Retina (tissue), 1 donor: ENCODE results near the gene NLN.
"Not testable (repeated sequence)": the region's sequence is repeated elsewhere in the genome, so short reads cannot be mapped to it uniquely, and the experiment has no call there.

ENCODE experiments used
- DNase-seq: peaks from one replicate; pipeline ENCODE4 v3.0.0-alpha.2; 2016

NLN gene

DNA sequence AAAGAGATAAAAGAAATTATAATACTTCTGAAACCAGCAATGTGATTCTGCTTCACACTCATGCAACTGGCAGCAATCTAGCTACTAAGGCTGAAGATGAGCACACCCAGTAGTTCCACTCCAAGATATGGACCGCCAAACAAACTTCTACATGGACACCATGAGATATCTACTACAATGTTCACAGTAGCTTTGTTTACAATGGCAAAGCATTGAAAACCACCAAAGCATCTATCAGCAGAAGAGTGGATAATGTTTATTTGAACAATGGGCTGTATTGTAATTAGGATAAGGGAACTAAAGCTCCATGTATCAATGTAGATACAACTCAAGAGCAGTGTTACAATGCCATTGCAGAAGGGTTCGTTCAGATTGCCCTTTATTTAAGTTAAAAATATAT lies 113.2 kb downstream of the NLN start:
- DNase-seq = no peak

- DNase-seq = no peak
Observed at GRCh38 chr5:65837139-65837538, 115.1 kb downstream of the NLN start.

DNA sequence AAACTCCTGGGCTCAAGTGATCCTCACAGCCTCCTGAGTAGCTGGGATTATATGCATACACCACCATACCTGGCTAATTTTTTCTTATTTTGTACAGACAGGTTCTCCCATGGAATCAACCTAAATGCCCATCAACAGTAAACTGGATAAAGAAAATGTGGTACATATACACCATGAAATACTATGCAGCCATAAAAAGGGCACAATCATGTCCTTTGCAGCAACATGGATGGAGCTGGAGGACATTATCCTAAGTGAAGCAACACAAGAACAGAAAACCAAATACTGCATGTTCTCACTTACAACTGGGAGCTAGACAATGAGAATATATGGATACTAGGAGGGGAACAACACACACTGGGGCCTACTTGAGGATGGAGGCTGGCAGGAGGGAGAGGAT lies 117.2 kb downstream of the NLN start:
- not testable (repeated sequence) for DNase-seq

- no peak for DNase-seq
Observed at GRCh38 chr5:65840071-65840470, 118.1 kb downstream of the NLN start.

GRCh38 chr5:65844763-65845162 lies 122.8 kb downstream of the NLN start:
- not testable (repeated sequence) for DNase-seq

DNA sequence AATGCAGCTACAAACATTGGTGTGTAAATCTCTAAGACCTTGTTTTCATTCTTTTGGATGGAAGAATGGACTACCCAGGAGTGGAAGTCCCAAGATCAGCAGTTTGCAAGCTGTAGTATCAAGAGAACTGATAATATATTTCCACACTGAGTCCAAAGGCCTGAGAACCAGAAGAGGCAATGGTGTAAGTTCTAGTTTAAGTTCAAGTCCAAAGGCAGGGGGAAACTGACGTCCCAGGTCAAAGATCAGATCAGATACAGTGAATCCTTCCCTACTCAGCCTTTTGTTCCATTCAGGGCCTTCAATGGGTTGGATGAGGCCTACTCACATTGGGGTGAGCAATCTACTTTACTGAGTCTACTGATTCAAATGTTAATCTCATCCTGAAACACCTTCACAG lies 124.1 kb downstream of the NLN start:
- DNase-seq = no peak

DNA sequence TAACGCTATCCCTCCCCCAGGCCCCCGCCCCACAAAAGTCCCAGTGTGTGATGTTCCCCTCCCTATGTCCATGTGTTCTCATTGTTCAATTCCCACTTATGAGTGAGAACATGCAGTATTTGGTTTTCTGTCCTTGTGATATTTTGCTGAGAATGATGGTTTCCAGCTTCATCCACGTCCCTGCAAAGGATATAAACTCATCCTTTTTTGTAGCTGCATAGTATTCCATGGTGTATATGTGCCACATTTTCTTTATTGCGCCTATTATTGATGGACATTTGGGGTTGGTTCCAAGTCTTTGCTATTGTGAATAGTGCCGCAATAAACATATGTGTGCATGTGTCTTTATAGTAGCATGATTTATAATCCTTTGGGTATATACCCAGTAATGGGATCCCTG lies 125.0 kb downstream of the NLN start:
- not testable (repeated sequence) for DNase-seq

DNA sequence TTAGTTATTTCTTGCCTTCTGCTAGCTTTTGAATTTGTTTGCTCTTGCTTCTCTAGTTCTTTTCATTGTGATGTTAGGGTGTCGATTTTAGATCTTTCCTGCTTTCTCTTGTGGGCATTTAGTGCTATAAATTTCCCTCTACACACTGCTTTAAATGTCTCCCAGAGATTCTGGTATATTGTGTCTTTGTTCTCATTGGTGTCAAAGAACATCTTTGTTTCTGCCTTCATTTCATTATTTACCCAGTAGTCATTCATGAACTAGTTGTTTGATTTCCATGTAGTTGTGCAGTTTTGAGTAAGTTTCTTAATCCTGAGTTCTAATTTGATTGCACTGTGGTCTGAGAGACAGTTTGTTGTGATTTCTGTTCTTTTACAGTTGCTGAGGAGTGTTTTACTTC lies 127.9 kb downstream of the NLN start:
- not testable (repeated sequence) for DNase-seq

DNA sequence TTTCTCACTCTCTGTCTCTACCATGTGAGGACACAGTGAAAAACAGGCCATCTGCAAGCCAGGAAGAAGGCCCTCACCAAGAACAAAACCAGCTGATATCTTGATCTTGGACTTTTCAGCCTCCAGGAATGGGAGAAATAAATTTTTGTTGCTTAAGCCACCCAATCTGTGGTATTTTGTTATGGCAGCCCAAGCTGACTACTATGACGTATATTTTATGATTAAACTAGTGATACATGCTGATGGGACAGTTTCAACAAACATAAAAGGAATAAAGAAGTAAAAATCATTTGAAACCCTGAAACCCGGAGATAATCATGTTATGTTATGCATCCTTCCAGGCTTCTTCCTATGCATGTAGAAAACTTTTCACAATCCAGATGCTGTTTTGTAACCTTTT lies 132.9 kb downstream of the NLN start:
- DNase-seq = no peak

DNA sequence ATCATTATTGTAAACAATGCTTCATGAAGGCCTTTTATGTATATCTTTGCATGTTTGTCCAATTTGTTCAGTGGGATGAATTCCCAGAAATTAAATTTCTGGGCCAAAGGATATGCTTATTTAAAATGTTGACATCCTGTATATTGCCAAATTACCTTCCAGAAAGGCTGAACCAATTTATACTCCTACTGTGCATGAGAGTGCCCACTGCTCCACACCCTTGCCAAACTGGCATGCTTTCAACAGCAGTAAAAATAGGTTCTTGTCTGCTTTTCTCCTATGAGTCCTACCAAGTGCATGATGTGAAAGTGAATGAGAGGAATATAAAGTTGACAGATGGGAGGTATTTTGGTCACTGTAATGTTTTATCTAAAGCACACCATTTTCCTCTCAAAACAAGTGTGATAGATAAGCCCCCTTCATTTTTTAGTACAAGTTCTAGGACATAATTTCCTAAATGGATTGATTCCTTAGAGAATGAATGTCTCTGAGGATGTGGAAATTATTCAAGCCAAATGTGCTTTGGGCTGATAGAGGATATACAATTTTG lies 133.8 kb downstream of the NLN start:
- no peak for DNase-seq

DNA sequence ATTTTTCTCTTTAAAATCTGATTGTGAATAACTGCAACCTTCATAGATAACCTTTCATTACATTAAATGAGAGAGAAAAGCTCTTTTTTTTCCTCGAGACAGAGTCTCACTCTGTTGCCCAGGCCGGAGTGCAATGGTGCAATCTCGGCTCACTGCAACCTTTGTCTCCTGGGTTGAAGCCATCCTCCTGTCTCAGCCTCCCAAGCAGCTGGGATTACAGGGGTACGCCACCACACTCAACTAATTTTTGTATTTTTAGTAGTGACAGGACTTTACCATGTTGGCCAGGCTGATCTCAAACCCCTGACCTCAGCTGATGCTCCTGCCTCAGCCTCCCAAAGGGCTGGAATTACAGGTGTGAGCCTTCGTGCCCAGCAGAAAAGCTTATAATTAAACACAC lies 134.5 kb downstream of the NLN start:
- DNase-seq = no peak

- no peak for DNase-seq
Observed at GRCh38 chr5:65858316-65858715, 136.3 kb downstream of the NLN start.

- DNase-seq = no peak
Observed at GRCh38 chr5:65861830-65862241, 139.8 kb downstream of the NLN start.

DNA sequence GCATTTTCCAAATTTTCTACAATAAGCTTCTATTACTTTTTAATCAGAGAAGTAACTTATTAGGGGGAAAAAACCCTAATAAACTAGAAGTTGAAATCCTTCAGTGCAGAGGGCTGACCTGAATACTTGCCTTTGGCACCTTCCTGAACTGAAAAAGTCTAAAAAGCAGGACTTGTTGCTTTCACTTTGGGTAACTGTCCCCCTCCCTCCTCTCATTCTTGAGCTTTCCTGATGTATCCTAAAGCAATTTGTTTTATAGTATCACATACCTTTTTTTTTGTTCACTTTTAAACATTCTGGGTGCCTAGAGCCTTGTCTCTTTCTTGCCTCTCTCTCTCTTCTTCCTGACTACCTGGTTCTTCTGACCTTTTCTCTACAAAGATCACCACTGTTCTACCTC lies 140.4 kb downstream of the NLN start:
- DNase-seq = no peak

DNA sequence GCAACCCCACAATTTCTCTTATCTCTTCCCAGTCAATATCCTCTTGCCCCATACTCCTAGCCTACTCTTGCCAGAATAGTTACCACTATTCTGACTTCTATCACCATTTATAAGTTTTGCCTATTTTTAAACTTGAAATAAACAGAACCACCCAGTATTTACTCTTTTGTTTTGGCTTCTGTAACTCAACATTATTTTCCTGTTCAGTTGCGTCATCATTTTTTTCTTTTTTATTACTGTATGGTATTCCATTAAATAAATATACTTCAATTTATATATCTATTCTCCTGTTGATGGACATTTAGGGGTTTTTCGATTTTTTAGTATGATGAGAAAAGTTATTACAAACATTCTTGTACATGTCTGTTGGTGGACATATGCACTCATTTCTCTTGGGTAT lies 141.7 kb downstream of the NLN start:
- no peak for DNase-seq

DNA sequence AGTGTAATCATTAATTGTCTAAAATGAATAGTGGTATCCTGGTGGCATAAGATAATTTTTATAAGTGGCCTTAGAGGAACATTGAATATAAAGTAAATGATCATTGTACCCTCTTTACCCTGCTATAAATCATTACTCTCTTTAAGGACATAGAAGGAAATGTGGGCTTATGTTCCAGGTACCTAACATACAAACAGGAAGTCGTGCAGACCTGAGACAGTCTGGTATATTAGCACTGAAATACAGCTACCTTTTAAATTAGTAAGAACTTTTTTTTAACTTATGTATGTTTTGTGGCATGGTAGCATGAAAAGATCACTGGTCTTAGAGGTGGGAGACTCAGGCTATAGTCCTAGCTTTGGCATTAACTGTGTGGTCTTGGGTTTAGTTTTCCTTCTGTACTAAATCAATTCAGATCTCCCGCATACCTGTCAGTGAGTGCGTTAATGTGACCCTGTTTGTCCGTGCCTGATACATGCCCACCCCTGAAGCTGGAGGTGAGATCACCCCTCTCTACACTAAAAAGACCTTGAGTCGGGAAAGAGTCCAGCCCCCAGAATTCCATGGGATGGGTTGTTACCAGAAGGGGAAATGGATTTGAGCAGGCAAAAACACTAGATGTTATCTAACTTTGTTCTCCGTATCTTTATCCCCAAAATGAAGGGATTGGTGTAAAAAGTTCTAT lies 145.0 kb downstream of the NLN start:
- no peak for DNase-seq

DNA sequence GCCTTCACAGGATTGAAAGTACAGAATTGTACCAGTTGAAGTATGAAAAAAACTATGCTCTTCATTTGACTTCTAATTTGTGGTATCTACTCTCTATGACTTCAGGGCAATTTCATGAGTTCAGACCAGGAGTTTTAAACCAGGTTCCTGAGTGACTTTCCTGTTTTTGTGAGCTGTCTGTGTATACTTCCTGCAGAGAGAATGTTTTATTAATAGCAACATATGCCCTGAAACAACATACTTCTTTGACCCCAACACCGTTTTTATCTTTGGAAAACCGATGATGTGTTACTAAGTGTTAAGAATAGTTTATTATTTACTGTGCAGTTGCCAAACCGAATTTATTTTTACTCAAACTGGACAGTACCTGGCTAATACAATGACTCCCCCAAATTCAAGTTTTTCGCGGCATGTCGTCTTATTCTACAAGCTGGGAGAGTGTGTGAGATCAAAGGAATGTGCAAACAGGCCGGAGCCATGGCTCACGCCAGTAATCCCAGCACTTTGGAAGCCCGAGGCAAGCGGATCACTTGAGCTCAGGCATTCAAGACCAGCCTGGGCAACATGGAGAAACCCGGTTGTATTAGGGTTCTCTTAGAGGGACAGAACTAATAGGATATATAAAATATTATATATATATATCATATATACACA lies 145.7 kb downstream of the NLN start:
- DNase-seq = no peak

DNA sequence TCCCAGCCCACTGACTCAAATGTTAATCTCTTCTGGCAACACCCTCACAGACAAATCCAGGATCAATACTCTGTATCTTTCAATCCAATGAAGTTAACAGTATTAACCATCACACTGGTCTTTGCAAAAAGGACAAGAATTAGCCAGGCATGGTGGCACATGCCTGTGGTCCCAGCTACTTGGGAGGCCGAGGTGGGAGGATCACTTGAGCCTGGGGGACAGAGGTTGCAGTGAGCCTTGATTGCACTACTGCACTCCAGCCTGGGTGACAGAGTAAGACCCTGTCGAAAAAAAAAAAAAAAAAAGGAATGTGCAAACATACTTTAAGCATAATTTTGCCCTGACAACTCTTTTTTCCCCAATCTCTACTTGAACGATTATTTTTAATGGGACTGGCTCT lies 146.5 kb downstream of the NLN start:
- no peak for DNase-seq

DNA sequence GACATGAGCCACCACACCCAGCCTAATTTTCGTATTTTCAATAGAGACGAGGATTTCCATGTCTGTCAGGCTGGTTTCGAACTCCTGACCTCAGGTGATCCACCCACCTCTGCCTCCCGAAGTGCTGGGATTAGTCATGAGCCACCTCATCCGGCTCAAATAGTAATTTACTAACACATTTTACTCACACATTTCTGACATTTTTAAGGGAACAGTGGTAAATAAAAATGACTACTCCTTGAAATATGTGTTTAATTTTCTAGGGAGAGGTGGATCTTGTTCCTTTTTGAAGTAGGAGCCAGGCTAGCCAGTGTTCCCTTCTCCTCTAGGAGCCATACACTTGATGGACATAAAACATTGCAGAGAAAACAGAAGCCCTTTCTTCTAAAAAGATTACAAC lies 149.2 kb downstream of the NLN start:
- no peak for DNase-seq

DNA sequence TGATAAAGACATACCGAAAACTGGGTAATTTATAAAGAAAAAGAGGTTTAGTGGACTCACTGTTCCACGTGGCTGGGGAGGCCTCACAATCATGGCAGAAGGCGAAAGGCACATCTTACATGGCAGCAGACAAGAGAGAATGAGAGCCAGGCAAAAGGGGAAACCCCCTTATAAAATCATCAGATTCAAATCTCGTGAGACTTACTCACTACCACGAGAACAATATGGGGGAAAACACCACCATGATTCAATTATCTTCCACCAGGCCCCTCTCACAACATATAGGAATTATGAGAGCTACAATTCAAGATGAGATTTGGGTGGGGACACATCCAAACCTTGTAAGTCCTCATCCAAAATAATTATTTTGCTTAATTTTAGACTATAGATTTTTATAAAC lies 149.8 kb downstream of the NLN start:
- DNase-seq = not testable (repeated sequence)

- DNase-seq = no peak
Observed at GRCh38 chr5:65873181-65873750, 151.3 kb downstream of the NLN start.

DNA sequence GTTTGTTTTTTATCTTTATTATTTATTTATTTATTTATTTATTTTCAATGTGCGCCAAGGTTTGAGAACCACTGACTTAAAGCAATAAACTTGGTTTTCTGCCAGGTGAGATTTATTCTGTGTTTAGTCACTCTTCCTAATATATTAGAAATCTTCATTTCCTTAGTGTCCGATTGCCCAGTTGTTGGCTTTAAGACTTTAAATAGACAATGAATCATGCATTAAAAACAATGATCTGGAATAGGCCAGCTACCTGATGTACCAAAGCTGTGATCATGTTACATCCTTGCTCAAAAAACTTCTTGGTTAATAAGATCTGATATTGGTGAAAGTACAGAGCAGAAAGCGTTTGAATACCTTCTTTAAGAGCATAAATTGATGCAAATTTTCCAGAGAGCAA lies 152.2 kb downstream of the NLN start:
- no peak for DNase-seq

DNA sequence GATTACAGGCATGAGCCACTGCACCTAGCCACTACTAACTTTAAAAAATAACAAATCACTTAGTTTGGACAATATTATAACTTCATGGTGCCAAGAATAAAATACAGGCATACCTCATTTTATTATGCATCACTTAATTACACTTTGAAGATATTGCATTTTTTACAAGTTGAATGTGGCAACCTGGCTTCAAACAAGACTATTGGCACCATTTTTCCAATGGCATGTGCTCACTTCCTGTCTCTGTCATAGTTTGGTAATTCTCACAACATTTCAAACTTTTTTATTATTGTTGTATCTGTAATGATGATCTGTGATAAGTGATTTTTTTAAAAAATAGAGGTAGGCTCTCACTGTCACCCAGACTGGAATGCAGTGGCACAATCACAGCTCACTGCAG lies 154.5 kb downstream of the NLN start:
- no peak for DNase-seq

- DNase-seq = no peak
Observed at GRCh38 chr5:65876970-65877369, 155.0 kb downstream of the NLN start.
